Measurements from ENCODE around the gene AP1S2. TPM values are rescaled to one million over a fixed set of nuclear protein-coding genes. Genes with fewer than 3 reads are reported as not detected.

Gene AP1S2
- total and polyA plus RNA-seq, 10 of the 15 experiments (the other 5 are each of a cell fraction or from before 2014, with no cell fraction given): 25.6 to 105 (median 50.7) TPM

DNA sequence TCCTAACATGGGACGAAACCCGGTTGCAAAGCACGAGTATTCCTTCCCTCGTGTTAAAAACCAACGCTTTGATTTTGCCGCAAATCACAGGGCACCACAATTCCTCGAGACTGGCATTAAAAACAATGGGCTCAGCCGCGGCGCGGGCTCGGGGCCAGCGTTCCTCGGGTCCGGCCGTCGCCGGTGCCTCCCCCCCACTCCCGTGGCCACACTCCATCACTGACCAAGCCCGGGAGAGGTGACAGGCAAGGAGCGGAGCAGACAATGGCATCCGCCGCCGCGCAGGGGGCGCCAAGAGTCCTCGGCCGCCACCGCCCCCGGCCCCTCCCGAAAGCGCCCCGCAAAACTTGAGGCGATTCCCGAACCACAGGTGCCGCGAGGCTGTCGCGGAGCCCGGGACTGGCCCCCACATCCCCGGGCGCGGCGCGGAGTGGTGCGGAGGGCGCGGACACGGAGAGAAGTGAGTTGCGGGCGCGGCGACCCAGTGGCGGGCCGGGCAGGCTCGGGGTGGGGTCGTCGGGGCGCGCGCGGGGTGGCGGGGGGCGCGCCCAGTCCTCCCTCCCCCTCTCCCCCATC, 445 bp downstream of the AP1S2 start:
- no TSS peak for BruUV-seq (replicated peaks)
- no peaks in the 10 kb centered on the region for H3K27me3 ChIP-seq (replicated peaks in 1 of 2; ENCODE audit: control insufficient read depth in 2 of 2, insufficient read depth in 2 of 2, low read length in 1 of 2)
- no peaks in the 10 kb centered on the region for H4K20me1 ChIP-seq (ENCODE audit: control insufficient read depth, insufficient read depth)
- peak overlapping the region; percentile 90 for H3K4me3 ChIP-seq
- CTCF ChIA-PET: interaction anchor here (1.0 to 1.4 kb wide), 3 partner anchors 64 to 284 kb away, joined by 4 to 8 read pairs (median 6); partner anchors contain the start of genes CA5B and ZRSR2
- H3K4me1 ChIP-seq (ENCODE audit: control insufficient read depth, insufficient read depth, low read length): 0 out of 2 replicates have a peak, but pooled peaks cover 3% of the 10 kb centered on the region
- peak; percentile 38 for ATAC-seq
- no peak for FAIRE-seq
- POLR2A ChIA-PET: interaction anchor here (0.5 to 2.9 kb wide), 5 partner anchors 51 to 616 kb away, joined by 3 to 18 read pairs (median 5); partner anchors contain the start of gene ZRSR2
- SMC1A ChIA-PET (ENCODE audit: uncharacterized antibody, unreplicated experiment): interaction anchor here (1.6 to 2.7 kb wide), 3 partner anchors 7 to 284 kb away, joined by 5 to 12 read pairs (median 7); no protein-coding TSS in a partner anchor
- WGBS (ENCODE audit: insufficient coverage, insufficient replicate concordance, low lambda C conversion rate, missing lambda C conversion rate): 2% methylated on average over 40 of the region's 65 CpGs
- intact Hi-C loops (cut with micrococcal nuclease; ENCODE audit: unreplicated experiment) (loop anchor here (2.0 to 10.0 kb wide), 5 partner anchors 29 to 593 kb away; partner anchors contain the start of gene ZRSR2), in situ Hi-C loops (cut with MboI) (no loop called here)
- H3K9me3 ChIP-seq (replicated peaks; ENCODE audit: control insufficient read depth, insufficient read depth, low read length): no peaks in the 10 kb centered on the region
- no peak for DNase-seq (ENCODE audit: low read depth, low spot score)
- peak overlapping the region; percentile 90 for H3K27ac ChIP-seq (ENCODE audit: control insufficient read depth, insufficient read depth)
- no peaks in the 10 kb centered on the region for H3K36me3 ChIP-seq (ENCODE audit: control insufficient read depth in 2 of 2, insufficient read depth in 2 of 2, low read length in 1 of 2)
- peak overlapping the region; percentile 65 for H3K9ac ChIP-seq (ENCODE audit: control insufficient read depth, insufficient read depth, low read length)
- peaks cover 26% of the 10 kb centered on the region for H3K79me2 ChIP-seq (ENCODE audit: control insufficient read depth, insufficient read depth, low read length)
- H3K4me2 ChIP-seq (ENCODE audit: control insufficient read depth, insufficient read depth): peak overlapping the region; percentile 83
- RAD21 ChIA-PET (ENCODE audit: unreplicated experiment): interaction anchor here (0.6 to 3.1 kb wide), 12 partner anchors 12 to 266 kb away, joined by 3 to 20 read pairs (median 4); no protein-coding TSS in a partner anchor
- H2AFZ ChIP-seq (ENCODE audit: control insufficient read depth, low read depth, low read length): peak overlapping the region; percentile 67; the same call in 1 of the 2 replicates
- TF ChIP-seq POLR2A (IDR thresholded peaks at IDR 0.05; ENCODE audit: low read depth, low read length) (peak; percentile 62), SIN3A (IDR thresholded peaks at IDR 0.05; ENCODE audit: low read depth, low read length) (peak; percentile 17; the same call in 1 of the 2 replicates), TARDBP (IDR thresholded peaks at IDR 0.05; ENCODE audit: borderline replicate concordance) (no peak), RUNX3 (IDR thresholded peaks at IDR 0.05; ENCODE audit: low read length) (peak; percentile 32; the same call in 1 of the 2 replicates), EGR1 (IDR thresholded peaks at IDR 0.05; ENCODE audit: borderline replicate concordance in 1 of 2, low read depth in 2 of 2, low read length in 2 of 2) (peak in 1 of 2 experiments; percentile 33; a peak in 1 of 3 replicates), BMI1 (IDR thresholded peaks at IDR 0.05; ENCODE audit: borderline replicate concordance) (no peak), YY1 (IDR thresholded peaks at IDR 0.05; ENCODE audit: low read depth, low read length) (peak; percentile 72), RFX5 (IDR thresholded peaks at IDR 0.05; ENCODE audit: low read depth, low read length) (no peak), JUNB (IDR thresholded peaks at IDR 0.05) (no peak), ZBED1 (IDR thresholded peaks at IDR 0.05; ENCODE audit: borderline replicate concordance) (no peak), PML (IDR thresholded peaks at IDR 0.05; ENCODE audit: low read length) (no peak), ZZZ3 (IDR thresholded peaks at IDR 0.05; ENCODE audit: control insufficient read depth, insufficient read length, low read depth) (no peak)
- TF ChIP-seq, protein P1, sequence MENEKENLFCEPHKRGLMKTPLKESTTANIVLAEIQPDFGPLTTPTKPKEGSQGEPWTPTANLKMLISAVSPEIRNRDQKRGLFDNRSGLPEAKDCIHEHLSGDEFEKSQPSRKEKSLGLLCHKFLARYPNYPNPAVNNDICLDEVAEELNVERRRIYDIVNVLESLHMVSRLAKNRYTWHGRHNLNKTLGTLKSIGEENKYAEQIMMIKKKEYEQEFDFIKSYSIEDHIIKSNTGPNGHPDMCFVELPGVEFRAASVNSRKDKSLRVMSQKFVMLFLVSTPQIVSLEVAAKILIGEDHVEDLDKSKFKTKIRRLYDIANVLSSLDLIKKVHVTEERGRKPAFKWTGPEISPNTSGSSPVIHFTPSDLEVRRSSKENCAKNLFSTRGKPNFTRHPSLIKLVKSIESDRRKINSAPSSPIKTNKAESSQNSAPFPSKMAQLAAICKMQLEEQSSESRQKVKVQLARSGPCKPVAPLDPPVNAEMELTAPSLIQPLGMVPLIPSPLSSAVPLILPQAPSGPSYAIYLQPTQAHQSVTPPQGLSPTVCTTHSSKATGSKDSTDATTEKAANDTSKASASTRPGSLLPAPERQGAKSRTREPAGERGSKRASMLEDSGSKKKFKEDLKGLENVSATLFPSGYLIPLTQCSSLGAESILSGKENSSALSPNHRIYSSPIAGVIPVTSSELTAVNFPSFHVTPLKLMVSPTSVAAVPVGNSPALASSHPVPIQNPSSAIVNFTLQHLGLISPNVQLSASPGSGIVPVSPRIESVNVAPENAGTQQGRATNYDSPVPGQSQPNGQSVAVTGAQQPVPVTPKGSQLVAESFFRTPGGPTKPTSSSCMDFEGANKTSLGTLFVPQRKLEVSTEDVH (IDR thresholded peaks at IDR 0.05; ENCODE audit: low read depth, partially characterized antibody): no peak
- TF ChIP-seq, protein P2, sequence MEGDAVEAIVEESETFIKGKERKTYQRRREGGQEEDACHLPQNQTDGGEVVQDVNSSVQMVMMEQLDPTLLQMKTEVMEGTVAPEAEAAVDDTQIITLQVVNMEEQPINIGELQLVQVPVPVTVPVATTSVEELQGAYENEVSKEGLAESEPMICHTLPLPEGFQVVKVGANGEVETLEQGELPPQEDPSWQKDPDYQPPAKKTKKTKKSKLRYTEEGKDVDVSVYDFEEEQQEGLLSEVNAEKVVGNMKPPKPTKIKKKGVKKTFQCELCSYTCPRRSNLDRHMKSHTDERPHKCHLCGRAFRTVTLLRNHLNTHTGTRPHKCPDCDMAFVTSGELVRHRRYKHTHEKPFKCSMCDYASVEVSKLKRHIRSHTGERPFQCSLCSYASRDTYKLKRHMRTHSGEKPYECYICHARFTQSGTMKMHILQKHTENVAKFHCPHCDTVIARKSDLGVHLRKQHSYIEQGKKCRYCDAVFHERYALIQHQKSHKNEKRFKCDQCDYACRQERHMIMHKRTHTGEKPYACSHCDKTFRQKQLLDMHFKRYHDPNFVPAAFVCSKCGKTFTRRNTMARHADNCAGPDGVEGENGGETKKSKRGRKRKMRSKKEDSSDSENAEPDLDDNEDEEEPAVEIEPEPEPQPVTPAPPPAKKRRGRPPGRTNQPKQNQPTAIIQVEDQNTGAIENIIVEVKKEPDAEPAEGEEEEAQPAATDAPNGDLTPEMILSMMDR (IDR thresholded peaks at IDR 0.05 in 2 of 3, conservative IDR thresholded peaks at IDR 0.05 in 1 of 3; ENCODE audit: control insufficient read depth in 2 of 3, extremely low read depth in 1 of 3, insufficient read depth in 1 of 3, low read depth in 3 of 3, low read length in 3 of 3): peak; percentile 24 to 52 (median 44); a peak in 4 of 6 replicates
- TF ChIP-seq, protein P3, sequence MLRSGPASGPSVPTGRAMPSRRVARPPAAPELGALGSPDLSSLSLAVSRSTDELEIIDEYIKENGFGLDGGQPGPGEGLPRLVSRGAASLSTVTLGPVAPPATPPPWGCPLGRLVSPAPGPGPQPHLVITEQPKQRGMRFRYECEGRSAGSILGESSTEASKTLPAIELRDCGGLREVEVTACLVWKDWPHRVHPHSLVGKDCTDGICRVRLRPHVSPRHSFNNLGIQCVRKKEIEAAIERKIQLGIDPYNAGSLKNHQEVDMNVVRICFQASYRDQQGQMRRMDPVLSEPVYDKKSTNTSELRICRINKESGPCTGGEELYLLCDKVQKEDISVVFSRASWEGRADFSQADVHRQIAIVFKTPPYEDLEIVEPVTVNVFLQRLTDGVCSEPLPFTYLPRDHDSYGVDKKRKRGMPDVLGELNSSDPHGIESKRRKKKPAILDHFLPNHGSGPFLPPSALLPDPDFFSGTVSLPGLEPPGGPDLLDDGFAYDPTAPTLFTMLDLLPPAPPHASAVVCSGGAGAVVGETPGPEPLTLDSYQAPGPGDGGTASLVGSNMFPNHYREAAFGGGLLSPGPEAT (IDR thresholded peaks at IDR 0.05; ENCODE audit: low read depth): 0 out of 2 replicates have a peak, but pooled peaks have one; percentile 15

Data from GM12878 (cell line).